Dedifferentiated amniotic fluid mesenchymal stem cell (primary cell): ENCODE measurements around the gene CTNNA2.

Experiments used
- DNase-seq: peaks from one replicate; pipeline ENCODE4 v3.0.0-alpha.2; 2016; ENCODE audit errors: extremely low spot score

CTNNA2 gene

DNA sequence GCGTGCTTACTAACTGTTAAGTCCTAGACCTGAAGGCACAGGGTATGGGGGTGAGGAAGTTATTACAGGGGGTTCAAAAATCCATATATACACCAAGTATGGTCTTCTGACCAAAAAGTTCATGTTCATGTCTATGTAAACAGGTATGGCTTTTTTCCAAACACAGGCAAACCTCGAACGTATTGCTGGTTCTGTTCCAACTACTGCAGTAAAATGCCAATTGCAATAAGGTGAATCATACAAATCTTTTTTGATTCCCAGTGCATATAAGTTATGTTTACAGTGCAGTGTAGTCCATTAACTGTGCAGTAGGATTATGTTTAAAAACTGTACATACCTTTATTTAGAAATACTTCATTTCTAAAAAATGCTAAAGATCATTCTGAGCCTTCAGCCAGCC, 1037.0 kb downstream of the CTNNA2 start:
- DNase-seq = no peak

GRCh38 chr2:80560326-80560725, 1047.5 kb downstream of the CTNNA2 start:
- no peak for DNase-seq

DNA sequence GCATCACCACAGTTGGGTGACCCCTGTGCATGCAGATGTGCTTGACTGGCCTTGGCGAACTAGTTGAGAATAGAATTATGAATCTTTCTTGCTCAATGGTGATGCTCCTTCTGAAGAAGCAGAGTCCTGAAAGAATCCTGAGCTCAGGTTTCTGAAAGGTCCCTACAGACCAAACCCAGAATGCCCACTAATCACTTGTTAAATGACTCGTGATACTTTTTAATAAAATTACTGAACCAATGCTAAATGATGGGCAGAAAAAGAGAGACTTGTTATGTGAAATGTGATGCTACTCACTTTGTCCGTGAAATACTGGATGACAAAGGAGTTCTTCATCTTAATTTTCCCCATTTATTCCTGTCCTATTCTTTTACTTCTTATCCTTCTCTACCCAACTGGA, 1055.2 kb downstream of the CTNNA2 start:
- DNase-seq = no peak

DNA sequence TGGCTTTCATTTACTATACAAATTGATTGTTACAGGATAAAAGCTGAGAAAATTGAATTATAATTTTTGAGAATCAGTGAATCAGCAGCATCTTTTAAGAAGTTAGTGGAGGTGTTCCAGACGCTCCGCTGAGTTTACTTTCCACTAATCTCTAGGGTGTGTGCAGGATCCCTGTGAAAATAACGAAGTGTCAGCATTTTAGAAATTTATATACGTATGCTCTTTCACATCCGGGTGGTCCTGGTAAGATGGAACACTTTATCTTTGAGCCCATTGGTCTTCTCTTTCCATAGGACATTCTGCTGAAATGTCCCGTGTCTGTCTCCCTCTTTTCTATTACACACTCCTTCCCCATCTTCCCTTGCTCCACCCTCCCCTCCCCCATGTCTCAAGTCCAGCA, 1060.3 kb downstream of the CTNNA2 start:
- no peak for DNase-seq

DNA sequence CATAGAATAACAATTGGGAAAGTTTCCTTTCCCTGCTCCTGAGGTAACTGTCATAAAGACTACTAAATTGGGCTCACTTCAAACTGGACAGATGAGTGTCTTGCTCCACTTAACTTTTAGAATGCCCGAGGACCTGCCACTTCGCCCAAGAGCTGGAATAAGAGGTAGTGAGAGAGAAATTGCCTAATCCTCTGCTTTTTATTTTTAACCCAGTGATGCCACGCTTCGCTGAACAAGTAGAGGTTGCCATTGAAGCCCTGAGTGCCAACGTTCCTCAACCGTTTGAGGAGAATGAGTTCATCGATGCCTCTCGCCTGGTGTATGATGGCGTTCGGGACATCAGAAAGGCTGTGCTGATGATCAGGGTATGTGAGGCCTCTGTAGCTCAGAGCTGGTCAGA, 1061.1 kb downstream of the CTNNA2 start:
- no peak for DNase-seq

GRCh38 chr2:80579756-80580155, 1066.9 kb downstream of the CTNNA2 start:
- no peak for DNase-seq

DNA sequence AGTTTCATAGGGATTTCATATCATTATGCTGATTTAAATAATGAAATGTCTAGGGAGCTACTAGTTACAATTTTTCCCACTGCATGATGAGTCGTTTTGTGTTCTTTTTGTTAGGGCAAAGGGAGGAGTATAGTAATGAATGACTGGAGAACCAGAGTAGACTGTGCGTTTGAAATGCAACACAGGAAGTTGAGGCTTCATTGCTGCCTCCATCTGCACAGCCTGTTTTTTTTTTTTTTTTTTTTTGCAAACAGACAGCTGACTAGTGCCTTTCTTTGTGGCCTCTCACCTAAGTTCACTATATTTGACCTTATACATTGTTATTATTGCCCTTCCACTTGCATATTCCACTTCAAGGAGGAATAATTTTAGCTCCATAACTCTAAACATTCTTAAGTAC, 1078.4 kb downstream of the CTNNA2 start:
- DNase-seq = no peak

GRCh38 chr2:80592106-80592505, 1079.3 kb downstream of the CTNNA2 start:
- no peak for DNase-seq

- no peak for DNase-seq
These were observed 1097.3 kb downstream of the CTNNA2 start for GRCh38 chr2:80610108-80610507.

DNA sequence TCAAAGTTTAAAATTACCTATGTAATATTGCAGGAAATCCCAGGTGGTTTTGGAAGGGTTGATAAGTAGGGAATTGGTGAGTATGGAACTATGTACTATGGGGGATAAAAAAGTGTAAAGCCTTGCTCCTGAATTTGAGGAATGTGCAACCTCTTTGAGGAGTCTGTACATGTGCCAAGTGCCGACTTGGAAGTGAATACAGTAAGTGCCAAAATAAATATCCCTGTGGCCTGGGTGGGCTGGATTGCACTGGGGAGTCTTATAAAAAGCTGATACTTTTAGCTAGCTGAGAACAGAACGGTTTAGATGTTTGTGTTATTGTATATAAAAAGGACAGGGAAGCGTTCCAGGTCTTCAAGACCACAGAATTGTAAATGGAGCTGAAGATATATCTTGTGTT, 1108.8 kb downstream of the CTNNA2 start:
- DNase-seq = no peak

DNA sequence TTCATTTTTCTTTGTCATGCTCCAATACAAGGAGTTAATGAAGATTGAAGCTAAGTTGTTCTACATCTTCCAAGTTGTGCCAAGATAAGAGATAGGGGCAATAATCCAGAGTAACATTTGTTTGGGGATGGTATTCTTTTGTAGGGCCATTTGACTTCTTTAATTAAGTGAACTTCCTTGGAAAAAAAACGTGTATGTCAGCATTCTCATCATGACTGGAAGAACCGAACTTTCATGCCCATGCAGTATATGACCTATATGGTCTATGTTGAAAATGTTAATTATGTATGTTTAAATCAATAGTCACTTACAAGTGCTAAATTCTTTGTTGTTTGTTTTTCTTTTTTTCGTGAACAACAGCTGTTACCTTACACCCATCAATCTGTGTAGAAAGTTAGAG, 1111.2 kb downstream of the CTNNA2 start:
- DNase-seq = no peak

DNA sequence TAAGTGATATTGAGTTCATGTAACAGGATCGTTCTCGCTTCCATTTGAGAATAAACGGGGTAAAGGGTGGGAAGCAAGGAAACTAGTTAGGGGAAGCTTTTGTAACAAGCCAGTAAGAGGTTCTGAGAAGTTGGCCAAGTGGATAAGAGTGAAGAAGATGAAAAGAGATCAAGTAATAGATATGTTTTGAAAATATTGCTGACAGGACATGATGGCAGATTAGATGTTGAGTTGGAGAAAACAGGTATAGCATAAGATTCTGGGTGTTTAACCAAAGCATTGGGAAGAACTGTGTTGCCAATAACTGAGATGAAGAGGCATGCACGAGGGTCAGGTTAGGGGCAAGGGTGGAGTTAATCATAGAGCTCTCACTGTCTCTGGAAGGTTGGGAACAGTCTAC, 1121.7 kb downstream of the CTNNA2 start:
- no peak for DNase-seq

DNA sequence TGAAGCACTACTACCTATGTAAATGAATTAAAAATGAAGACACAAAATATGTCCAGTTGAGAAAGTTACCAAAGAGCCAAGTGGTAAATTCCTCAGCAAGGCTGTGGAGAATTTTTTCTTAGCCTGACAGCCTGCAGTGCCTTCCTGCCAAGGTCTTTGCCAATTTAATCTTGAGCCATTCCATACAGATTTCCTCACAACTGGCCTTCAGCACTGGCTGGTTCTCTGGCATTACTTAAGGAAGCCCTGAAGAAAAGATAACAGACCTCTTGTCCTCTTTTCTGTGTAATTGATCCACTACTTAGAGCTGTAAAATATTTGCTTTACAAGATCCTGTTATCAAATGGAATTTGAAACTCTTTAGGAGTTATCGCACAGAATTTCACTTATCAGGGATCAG, 1125.9 kb downstream of the CTNNA2 start:
- DNase-seq = no peak

DNA sequence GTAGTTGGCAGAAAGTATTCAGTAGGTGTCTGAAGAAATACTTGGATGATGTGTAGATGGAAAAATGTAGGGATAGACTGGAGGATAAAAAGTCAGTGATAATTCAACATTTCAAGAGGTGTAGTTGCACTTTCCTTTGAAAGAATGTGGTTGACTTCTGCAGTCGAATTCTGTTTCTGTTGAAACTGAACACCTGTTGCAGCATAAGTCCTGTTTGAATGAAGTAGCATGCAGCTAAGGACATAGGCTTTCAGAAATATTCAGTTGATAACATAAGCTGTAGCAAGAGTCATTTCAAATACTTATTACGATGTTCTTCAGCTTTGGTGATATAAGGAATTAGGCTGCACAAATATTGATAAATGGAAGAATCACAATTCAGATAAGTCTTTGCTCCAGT, 1129.6 kb downstream of the CTNNA2 start:
- DNase-seq = no peak

- DNase-seq = no peak
These were observed 1130.7 kb downstream of the CTNNA2 start for GRCh38 chr2:80643598-80643997.

- DNase-seq = no peak
These were observed 1138.6 kb downstream of the CTNNA2 start for GRCh38 chr2:80651435-80651834.

DNA sequence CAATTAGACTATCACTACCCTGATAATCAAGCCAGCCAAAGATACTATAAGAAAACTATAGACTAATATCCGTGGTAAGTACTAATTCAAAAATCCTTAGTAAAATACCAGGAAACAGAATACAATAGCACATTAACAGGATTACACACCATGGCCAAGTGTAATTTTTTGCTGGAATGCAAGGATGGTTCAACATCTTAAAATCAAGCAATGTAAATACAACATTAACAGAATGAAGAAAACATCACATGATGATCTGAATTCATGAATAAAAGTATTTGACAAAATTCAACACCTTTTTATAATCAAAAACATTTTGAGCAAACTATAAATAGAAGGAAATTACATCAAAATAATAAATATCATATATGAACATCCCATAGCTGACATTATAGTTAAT, 1142.4 kb downstream of the CTNNA2 start:
- no peak for DNase-seq

- no peak for DNase-seq
These were observed 1157.9 kb downstream of the CTNNA2 start for GRCh38 chr2:80670763-80671162.

DNA sequence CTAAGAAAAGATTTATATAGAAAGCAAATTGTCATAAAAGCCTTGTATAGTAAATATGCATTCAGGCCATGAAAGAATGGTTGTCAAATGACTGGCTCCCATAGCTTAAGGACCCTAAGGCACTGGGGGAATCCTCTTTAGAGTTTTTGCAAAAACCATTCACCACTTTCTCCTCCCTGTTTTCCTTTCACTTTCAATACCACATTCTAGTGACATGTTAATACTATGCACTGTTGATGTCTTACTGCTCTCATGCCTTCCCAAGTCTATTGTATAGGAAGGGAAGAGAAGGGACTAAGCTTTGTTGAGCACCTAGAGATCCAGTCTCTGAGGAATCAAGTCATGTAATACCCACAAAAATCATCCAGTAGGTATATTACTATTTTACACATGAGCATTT, 1174.7 kb downstream of the CTNNA2 start:
- no peak for DNase-seq

GRCh38 chr2:80689106-80689505, 1176.3 kb downstream of the CTNNA2 start:
- no peak for DNase-seq
